PC-3 (cell line): ENCODE data around the gene ERFL. TPM values are rescaled to one million over a fixed set of nuclear protein-coding genes. Genes with fewer than 3 reads are reported as not detected.
"Not testable (repeated sequence)": the region's sequence is repeated elsewhere in the genome, so short reads cannot be mapped to it uniquely, and the experiment has no call there.

Source experiments
- ATAC-seq: fragments of 200-7000 bp; cut with Tn5 transposase; 2 replicates; pipeline ENCODE4 v1.9.1; 2020; ENCODE audit warnings: mild to moderate bottlenecking, moderate library complexity
- BruUV-seq: library from RNA; stranded (reverse); fragments of 400-500 nt; replicated peaks from 2 replicates; lab custom pipeline; 2021; lab: Mats Ljungman, UMichigan
- CTCF ChIA-PET: fragments of 300-600 bp; sonication (Branson Sonifier 250); formaldehyde crosslinking; loops from one replicate; lab custom pipeline; 2022; ENCODE audit warnings: antibody characterized with exemption; lab: Charles Lee
- POLR2A ChIA-PET: fragments of 300-600 bp; sonication (Branson Sonifier 250); formaldehyde crosslinking; loops from one replicate; lab custom pipeline; 2022; ENCODE audit warnings: antibody characterized with exemption; ENCODE audit not compliant: unreplicated experiment; lab: Charles Lee
- DNase-seq: peaks from one replicate; pipeline ENCODE4 v3.0.0-alpha.2; 2015
- H2AFZ ChIP-seq: fragments of 300-600 bp; sonication (generic); 2 replicates; pipeline ENCODE4 v1.6.0; 2016; ENCODE audit warnings: antibody characterized with exemption, low read length
- H3F3A ChIP-seq: fragments of 300-600 bp; sonication (generic); one replicate; pipeline ENCODE4 v1.6.0; 2017; ENCODE audit warnings: antibody characterized with exemption, low read length, control low read depth, mild to moderate bottlenecking; ENCODE audit not compliant: unreplicated experiment
- H3K27ac ChIP-seq: fragments of 300-600 bp; sonication (generic); 2 replicates; pipeline ENCODE4 v1.5.1; 2016; ENCODE audit warnings: mild to moderate bottlenecking, low read length
- H3K27me3 ChIP-seq: fragments of 300-600 bp; sonication (generic); 2 replicates; pipeline ENCODE4 v1.6.1; 2016; ENCODE audit warnings: low read length, mixed read lengths
- H3K36me3 ChIP-seq: fragments of 300-600 bp; sonication (generic); 2 replicates; pipeline ENCODE4 v1.6.1; 2016; ENCODE audit warnings: low read depth, mixed run types, low read length, mixed read lengths
- H3K4me1 ChIP-seq: fragments of 300-600 bp; sonication (generic); 2 replicates; pipeline ENCODE4 v1.5.1; 2016; ENCODE audit warnings: low read length; ENCODE audit not compliant: insufficient read depth
- H3K4me2 ChIP-seq: fragments of 300-600 bp; sonication (generic); 2 replicates; pipeline ENCODE4 v1.6.0; 2016; ENCODE audit warnings: low read length
- H3K4me3 ChIP-seq: fragments of 300-600 bp; sonication (generic); 2 replicates; pipeline ENCODE4 v1.5.1; 2016; ENCODE audit warnings: mild to moderate bottlenecking, low read length, mixed read lengths
- H3K79me2 ChIP-seq: fragments of 300-600 bp; sonication (generic); 2 replicates; pipeline ENCODE4 v1.6.1; 2017; ENCODE audit warnings: low read length, mixed read lengths
- H3K9ac ChIP-seq: fragments of 300-600 bp; sonication (generic); 2 replicates; pipeline ENCODE4 v1.6.0; 2016; ENCODE audit warnings: mild to moderate bottlenecking, low read length
- H3K9me2 ChIP-seq: fragments of 300-600 bp; sonication (generic); replicated peaks from 2 replicates; pipeline ENCODE4 v1.6.1; 2016; ENCODE audit warnings: mixed run types, low read length, mixed read lengths
- H3K9me3 ChIP-seq: fragments of 300-600 bp; sonication (generic); 2 replicates; pipeline ENCODE4 v1.6.1; 2016; ENCODE audit warnings: low read length, mixed read lengths
- H4K20me1 ChIP-seq: fragments of 300-600 bp; sonication (generic); 2 replicates; pipeline ENCODE4 v1.6.1; 2016; ENCODE audit warnings: low read length, mixed read lengths
- CTCF ChIP-seq: fragments of 300-600 bp; sonication (generic); conservative IDR thresholded peaks from 2 replicates; pipeline ENCODE4 v1.5.1; 2017; ENCODE audit warnings: antibody characterized with exemption, low read depth, mild to moderate bottlenecking, low read length
- EZH2 ChIP-seq: fragments of 300-600 bp; sonication (generic); IDR thresholded peaks from one replicate; pipeline ENCODE4 v1.6.1; 2017; ENCODE audit warnings: antibody characterized with exemption, mild to moderate bottlenecking, low read length; ENCODE audit not compliant: unreplicated experiment
- EZH2phosphoT487 ChIP-seq: fragments of 300-600 bp; sonication (generic); IDR thresholded peaks from 2 replicates; pipeline ENCODE4 v1.6.1; 2018; ENCODE audit warnings: mild to moderate bottlenecking, antibody characterized with exemption, low read length, borderline replicate concordance
- intact Hi-C: fragments of 100-400 bp; cut with micrococcal nuclease; formaldehyde crosslinking; loops from 2 replicates; pipeline ENCODE4 v1.9.0; 2023
- total RNA-seq: library from RNA; depleted of rRNA; stranded (reverse); fragments of >200 nt; gene quantifications from 2 replicates; pipeline ENCODE4 v1.2.3, GENCODE V29; 2014

Gene ERFL
- total RNA-seq, 1 experiment from 2014 or later = 0.11 TPM

GRCh38 chr19:41917676-41918075, 10.6 kb downstream of the ERFL start:
- intact Hi-C loops = no loop called here
- no peak overlapping the region for H3K4me3 ChIP-seq
- DNase-seq = no peak
- H3K9ac ChIP-seq = no peak overlapping the region
- H3K27ac ChIP-seq = no peak overlapping the region
- ChIA-PET POLR2A (no interaction called here), CTCF (no interaction called here)
- ATAC-seq = no peak
- H3K27me3 ChIP-seq = peaks cover 24% of the 10 kb centered on the region
- no peaks in the 10 kb centered on the region for H3K4me1 ChIP-seq
- H4K20me1 ChIP-seq = no peaks in the 10 kb centered on the region
- no peaks in the 10 kb centered on the region for H3F3A ChIP-seq
- H3K36me3 ChIP-seq = no peaks in the 10 kb centered on the region
- H3K79me2 ChIP-seq = no peaks in the 10 kb centered on the region
- no peaks in the 10 kb centered on the region for H3K9me2 ChIP-seq
- no peaks in the 10 kb centered on the region for H3K9me3 ChIP-seq
- no peak overlapping the region for H3K4me2 ChIP-seq
- H2AFZ ChIP-seq = no peak overlapping the region
- no TSS peak for BruUV-seq
- TF ChIP-seq CTCF = no peak
- no peak for TF ChIP-seq EZH2
- TF ChIP-seq EZH2phosphoT487 = no peak

- POLR2A ChIA-PET = no interaction called here
- Histone ChIP-seq H2AFZ (no peak overlapping the region), H4K20me1 (no peaks in the 10 kb centered on the region), H3K4me3 (no peak overlapping the region), H3F3A (no peaks in the 10 kb centered on the region), H3K27ac (no peak overlapping the region), H3K9me3 (no peaks in the 10 kb centered on the region), H3K9ac (no peak overlapping the region), H3K9me2 (no peaks in the 10 kb centered on the region), H3K27me3 (peaks cover 28% of the 10 kb centered on the region), H3K36me3 (no peaks in the 10 kb centered on the region), H3K79me2 (no peaks in the 10 kb centered on the region), H3K4me2 (no peak overlapping the region), H3K4me1 (no peaks in the 10 kb centered on the region)
- BruUV-seq = no TSS peak
- CTCF ChIA-PET = no interaction called here
- TF ChIP-seq EZH2 (no peak), EZH2phosphoT487 (no peak), CTCF (no peak)
- no peak for ATAC-seq
- intact Hi-C loops = no loop called here
- DNase-seq = no peak
Observed at GRCh38 chr19:41915776-41916414, 12.4 kb downstream of the ERFL start.

GRCh38 chr19:41915021-41915775, 13.1 kb downstream of the ERFL start:
- Histone ChIP-seq H3K9me2 (no peaks in the 10 kb centered on the region), H3K4me1 (no peaks in the 10 kb centered on the region), H3F3A (no peaks in the 10 kb centered on the region), H3K4me2 (no peak overlapping the region), H3K9me3 (no peaks in the 10 kb centered on the region), H3K79me2 (no peaks in the 10 kb centered on the region), H3K9ac (no peak overlapping the region), H3K4me3 (no peak overlapping the region), H2AFZ (no peak overlapping the region), H3K27ac (no peak overlapping the region), H3K36me3 (no peaks in the 10 kb centered on the region), H3K27me3 (peaks cover 28% of the 10 kb centered on the region), H4K20me1 (no peaks in the 10 kb centered on the region)
- ChIA-PET POLR2A (no interaction called here), CTCF (no interaction called here)
- intact Hi-C loops = no loop called here
- DNase-seq (no peak), ATAC-seq (no peak)
- no peak for TF ChIP-seq EZH2phosphoT487
- TF ChIP-seq CTCF = no peak
- TF ChIP-seq EZH2 = no peak
- no TSS peak for BruUV-seq

- intact Hi-C loops, H3K9me2 ChIP-seq, POLR2A ChIA-PET, H3K4me2 ChIP-seq, H3K79me2 ChIP-seq, CTCF ChIA-PET, H3K4me1 ChIP-seq, H3K27ac ChIP-seq, H3K9me3 ChIP-seq, H3K4me3 ChIP-seq, BruUV-seq, H3K9ac ChIP-seq, H2AFZ ChIP-seq, H3K36me3 ChIP-seq, ATAC-seq, H3F3A ChIP-seq, H4K20me1 ChIP-seq, DNase-seq: not testable (repeated sequence)
- peaks cover 28% of the 10 kb centered on the region for H3K27me3 ChIP-seq
Observed at GRCh38 chr19:41914424-41914834, 13.8 kb downstream of the ERFL start.
